AG08395 (cell line): Measurements from ENCODE around the gene METTL23.

Experiments used
- DNase-seq: peaks from one replicate; pipeline ENCODE4 v3.0.0; 2012; ENCODE audit warnings: mixed read lengths, low spot score

Gene METTL23

GRCh38 chr17:76772842-76773525, 46.3 kb downstream of the METTL23 start:
- peak; percentile 86 for DNase-seq

- DNase-seq = no peak
Observed at GRCh38 chr17:76775021-76775600, 48.5 kb downstream of the METTL23 start.

- DNase-seq = no peak
Observed at GRCh38 chr17:76781056-76781982, 54.7 kb downstream of the METTL23 start.

- DNase-seq = no peak
Observed at GRCh38 chr17:76783146-76783545, 56.5 kb downstream of the METTL23 start.
